ENCODE data around the gene SPEG. TPM values are rescaled to one million over a fixed set of nuclear protein-coding genes. Genes with fewer than 3 reads are reported as not detected.

The SPEG gene
- total RNA-seq, 4 donors from 2014 or later, result 12.4 to 28.9 (median 17.7) TPM

- peak; percentile 4 for ATAC-seq (ENCODE audit: low FRiP score)
- TF ChIP-seq CTCF (IDR thresholded peaks at IDR 0.05), result no peak
Observed at GRCh38 chr2:219445220-219445640, 10.6 kb downstream of the SPEG start.

GRCh38 chr2:219446101-219446504, 11.5 kb downstream of the SPEG start:
- TF ChIP-seq CTCF (IDR thresholded peaks at IDR 0.05), result no peak
- DNase-seq (ENCODE audit: low spot score) (no peak), ATAC-seq (ENCODE audit: low FRiP score) (peak; percentile 17)

More at GRCh38 chr2:219445220-219445640, 10.6 kb downstream of the SPEG start:
- DNase-seq (ENCODE audit: low spot score), result no peak

GRCh38 chr2:219446689-219447088, 12.0 kb downstream of the SPEG start:
- DNase-seq (ENCODE audit: low spot score) (no peak), ATAC-seq (ENCODE audit: low FRiP score) (no peak)
- TF ChIP-seq CTCF (IDR thresholded peaks at IDR 0.05), result no peak

GRCh38 chr2:219447242-219448098, 12.8 kb downstream of the SPEG start:
- no peak for TF ChIP-seq CTCF (IDR thresholded peaks at IDR 0.05)
- no peak for ATAC-seq (ENCODE audit: low FRiP score)

GRCh38 chr2:219448099-219448775, 13.6 kb downstream of the SPEG start:
- no peak for TF ChIP-seq CTCF (IDR thresholded peaks at IDR 0.05)
- DNase-seq (ENCODE audit: low spot score) (no peak), ATAC-seq (ENCODE audit: low FRiP score) (no peak)

More at GRCh38 chr2:219447242-219448098, 12.8 kb downstream of the SPEG start:
- DNase-seq (ENCODE audit: low spot score), result no peak

- no peak for TF ChIP-seq CTCF (IDR thresholded peaks at IDR 0.05)
- DNase-seq (ENCODE audit: low spot score), result no peak
- no peak for ATAC-seq (ENCODE audit: low FRiP score)
Observed at GRCh38 chr2:219448776-219449341, 14.2 kb downstream of the SPEG start.
